ENCODE results near the gene REV3L. TPM values are rescaled to one million over a fixed set of nuclear protein-coding genes. Genes with fewer than 3 reads are reported as not detected.

REV3L gene
- total RNA-seq, 1 donor from 2014 or later = 37.5 TPM

- no peak for ATAC-seq
- intact Hi-C loops (cut with DNase I) = no loop called here
- H3K4me3 ChIP-seq = no peak overlapping the region
- peaks cover 36% of the 10 kb centered on the region for H3K36me3 ChIP-seq
- no peaks in the 10 kb centered on the region for H3K4me1 ChIP-seq
- no peak for DNase-seq
- peaks cover 11% of the 10 kb centered on the region for H3K9me3 ChIP-seq
- no peaks in the 10 kb centered on the region for H3K27me3 ChIP-seq
- no peak overlapping the region for H3K27ac ChIP-seq
- no peak for TF ChIP-seq CTCF (IDR thresholded peaks at IDR 0.05)
Observed at GRCh38 chr6:111276736-111277135, 206.3 kb downstream of the REV3L start.

GRCh38 chr6:111276335-111276734, 206.7 kb downstream of the REV3L start:
- intact Hi-C loops (cut with DNase I) = no loop called here
- Histone ChIP-seq H3K4me1 (no peaks in the 10 kb centered on the region), H3K36me3 (peaks cover 36% of the 10 kb centered on the region), H3K27me3 (no peaks in the 10 kb centered on the region), H3K4me3 (no peak overlapping the region), H3K9me3 (peaks cover 11% of the 10 kb centered on the region), H3K27ac (no peak overlapping the region)
- ATAC-seq = no peak
- no peak for DNase-seq
- no peak for TF ChIP-seq CTCF (IDR thresholded peaks at IDR 0.05)

GRCh38 chr6:111274593-111275217, 208.3 kb downstream of the REV3L start:
- H3K27me3 ChIP-seq = no peaks in the 10 kb centered on the region
- no peak for DNase-seq
- H3K9me3 ChIP-seq = peaks cover 11% of the 10 kb centered on the region
- H3K4me1 ChIP-seq = no peaks in the 10 kb centered on the region
- intact Hi-C loops (cut with DNase I) = no loop called here
- ATAC-seq = no peak
- no peak overlapping the region for H3K4me3 ChIP-seq
- H3K27ac ChIP-seq = no peak overlapping the region
- peaks cover 31% of the 10 kb centered on the region for H3K36me3 ChIP-seq
- TF ChIP-seq CTCF (IDR thresholded peaks at IDR 0.05) = no peak

- ATAC-seq = no peak
- TF ChIP-seq CTCF (IDR thresholded peaks at IDR 0.05) = no peak
- no peaks in the 10 kb centered on the region for H3K27me3 ChIP-seq
- intact Hi-C loops (cut with DNase I) = no loop called here
- H3K4me3 ChIP-seq = no peak overlapping the region
- peaks cover 3% of the 10 kb centered on the region for H3K4me1 ChIP-seq
- H3K36me3 ChIP-seq = peaks cover 30% of the 10 kb centered on the region
- no peak overlapping the region for H3K27ac ChIP-seq
- peaks cover 11% of the 10 kb centered on the region for H3K9me3 ChIP-seq
- DNase-seq = no peak
Observed at GRCh38 chr6:111270121-111270520, 212.9 kb downstream of the REV3L start.

- no peak for ATAC-seq
- intact Hi-C loops (cut with DNase I) = no loop called here
- Histone ChIP-seq H3K4me3 (no peak overlapping the region), H3K27ac (no peak overlapping the region), H3K4me1 (peaks cover 3% of the 10 kb centered on the region), H3K27me3 (no peaks in the 10 kb centered on the region), H3K36me3 (peaks cover 30% of the 10 kb centered on the region), H3K9me3 (peaks cover 7% of the 10 kb centered on the region)
- no peak for DNase-seq
- TF ChIP-seq CTCF (IDR thresholded peaks at IDR 0.05) = no peak
Observed at GRCh38 chr6:111269401-111269970, 213.5 kb downstream of the REV3L start.

All from upper lobe of right lung (tissue), 1 donor.